HepG2 (cell line): ENCODE data around the gene SIVA1. TPM values are rescaled to one million over a fixed set of nuclear protein-coding genes. Genes with fewer than 3 reads are reported as not detected.
A peak's percentile ranks its signal among the peaks of the same experiment; 100 is the strongest.

Experiments used
- ARID2 ChIP-seq: sonication (generic); formaldehyde crosslinking; IDR thresholded peaks from 2 replicates; pipeline ENCODE4 v1.8.1; 2022; ENCODE audit warnings: mild to moderate bottlenecking, missing genetic modification reagents, borderline replicate concordance
- CBFB ChIP-seq: sonication (generic); formaldehyde crosslinking; IDR thresholded peaks from 2 replicates; pipeline ENCODE4 v1.4.0; 2020; ENCODE audit warnings: missing genetic modification reagents
- CC2D1A ChIP-seq: sonication (generic); formaldehyde crosslinking; IDR thresholded peaks from 2 replicates; pipeline ENCODE4 v1.8.1; 2023; ENCODE audit warnings: mild to moderate bottlenecking, missing genetic modification reagents
- FOXA3 ChIP-seq: IDR thresholded peaks from 2 replicates; pipeline ENCODE4 v1.6.1; 2016; ENCODE audit warnings: missing genetic modification reagents, missing compliant biosample characterization
- HES4 ChIP-seq: sonication (generic); formaldehyde crosslinking; IDR thresholded peaks from 2 replicates; pipeline ENCODE4 v1.9.0; 2021; ENCODE audit warnings: mild to moderate bottlenecking, missing genetic modification reagents, borderline replicate concordance
- JUN ChIP-seq: sonication (generic); formaldehyde crosslinking; IDR thresholded peaks from 2 replicates; pipeline ENCODE4 v1.4.0; 2020; ENCODE audit warnings: mild to moderate bottlenecking, missing genetic modification reagents
- KDM2A ChIP-seq: sonication (generic); formaldehyde crosslinking; IDR thresholded peaks from 2 replicates; pipeline ENCODE4 v1.4.0; 2020; ENCODE audit warnings: low read depth, missing genetic modification reagents, borderline replicate concordance
- KLF12 ChIP-seq: sonication (generic); formaldehyde crosslinking; IDR thresholded peaks from 2 replicates; pipeline ENCODE4 v1.4.0; 2020; ENCODE audit warnings: missing genetic modification reagents, borderline replicate concordance
- KLF9 ChIP-seq: IDR thresholded peaks from 2 replicates; pipeline ENCODE4 v1.6.1; 2016; ENCODE audit warnings: low read depth
- NAIF1 ChIP-seq: sonication (generic); formaldehyde crosslinking; IDR thresholded peaks from 2 replicates; pipeline ENCODE4 v1.5.0; 2020; ENCODE audit warnings: mild to moderate bottlenecking, missing genetic modification reagents, borderline replicate concordance
- NR2C2 ChIP-seq: sonication (generic); formaldehyde crosslinking; IDR thresholded peaks from 2 replicates; pipeline ENCODE4 v1.4.0; 2020; ENCODE audit warnings: missing genetic modification reagents, mild to moderate bottlenecking, moderate library complexity, borderline replicate concordance
- NR2F6 ChIP-seq, 2 experiments: IDR thresholded peaks; 2 replicates each; pipeline ENCODE4 v1.6.1; 2016; ENCODE audit warnings: antibody characterized with exemption in 1 of 2, mild to moderate bottlenecking in 1 of 2
- ONECUT2 ChIP-seq: sonication (generic); formaldehyde crosslinking; IDR thresholded peaks from 2 replicates; pipeline ENCODE4 v1.4.0; 2020; ENCODE audit warnings: missing genetic modification reagents
- SMAD9 ChIP-seq: sonication (generic); formaldehyde crosslinking; IDR thresholded peaks from 2 replicates; pipeline ENCODE4 v1.5.1; 2020; ENCODE audit warnings: mild to moderate bottlenecking, missing genetic modification reagents
- SNRNP70 ChIP-seq: fragments of 200-400 bp; formaldehyde crosslinking; IDR thresholded peaks from 2 replicates; pipeline ENCODE4 v1.6.1; 2017; ENCODE audit warnings: mild to moderate bottlenecking, low read depth, low read length, moderate library complexity
- ZBTB1 ChIP-seq: sonication (generic); formaldehyde crosslinking; IDR thresholded peaks from 2 replicates; pipeline ENCODE4 v1.4.0; 2020; ENCODE audit warnings: missing genetic modification reagents, borderline replicate concordance
- ZC3H13 ChIP-seq: sonication (generic); formaldehyde crosslinking; IDR thresholded peaks from 2 replicates; pipeline ENCODE4 v1.8.1; 2023; ENCODE audit warnings: mild to moderate bottlenecking, missing genetic modification reagents, moderate library complexity
- ZNF30 ChIP-seq: sonication (generic); formaldehyde crosslinking; IDR thresholded peaks from 2 replicates; pipeline ENCODE4 v1.5.0; 2020; ENCODE audit warnings: mild to moderate bottlenecking, missing genetic modification reagents
- ZNF556 ChIP-seq: sonication (generic); formaldehyde crosslinking; IDR thresholded peaks from 2 replicates; pipeline ENCODE4 v1.4.0; 2020; ENCODE audit warnings: mild to moderate bottlenecking, missing genetic modification reagents, borderline replicate concordance
- ZNF563 ChIP-seq: sonication (generic); formaldehyde crosslinking; IDR thresholded peaks from 2 replicates; pipeline ENCODE4 v1.8.0; 2022; ENCODE audit warnings: mild to moderate bottlenecking, moderate library complexity, missing genetic modification reagents
- polyA plus RNA-seq, 8 experiments: library from polyadenylated mRNA; depleted of rRNA in 3 of 8; stranded (reverse) in 7 of 8; unstranded in 1 of 8; fragments of >200 nt; fragmentation: Illumina TruSeq in 4 of 8; extraction: Trizol in 4 of 8; gene quantifications; 2 replicates each; pipeline versions ENCODE4 v1.2.1 to v1.2.3, GENCODE V29; 2011 to 2016; ENCODE audit warnings: low read depth in 4 of 8, missing spikeins in 1 of 8, mixed read lengths in 1 of 8; ENCODE audit not compliant: insufficient read depth in 1 of 8
- total RNA-seq, 5 experiments: library from RNA; depleted of rRNA; stranded (reverse); fragments of >200 nt; fragmentation: Illumina TruSeq; extraction: Trizol; gene quantifications; 2 replicates each; pipeline ENCODE4 v1.2.3, GENCODE V29; 2016; ENCODE audit warnings: low read depth in 1 of 5
- TF ChIP-seq, protein P1 (sequence below): sonication (generic); formaldehyde crosslinking; IDR thresholded peaks from 2 replicates; pipeline ENCODE4 v1.8.0; 2022; ENCODE audit warnings: mild to moderate bottlenecking, missing genetic modification reagents, moderate library complexity
- TF ChIP-seq, protein P2 (sequence below): IDR thresholded peaks from 2 replicates; pipeline ENCODE4 v1.6.1; 2012; ENCODE audit warnings: inconsistent platforms
- TF ChIP-seq, protein P3 (sequence below): sonication (generic); formaldehyde crosslinking; IDR thresholded peaks from 2 replicates; pipeline ENCODE4 v1.4.0; 2020; ENCODE audit warnings: missing genetic modification reagents, borderline replicate concordance

Gene SIVA1
- total and polyA plus RNA-seq, 2 of the 13 experiments (the other 11 are each of a cell fraction or from before 2014, with no cell fraction given), result 123 to 186 TPM

DNA sequence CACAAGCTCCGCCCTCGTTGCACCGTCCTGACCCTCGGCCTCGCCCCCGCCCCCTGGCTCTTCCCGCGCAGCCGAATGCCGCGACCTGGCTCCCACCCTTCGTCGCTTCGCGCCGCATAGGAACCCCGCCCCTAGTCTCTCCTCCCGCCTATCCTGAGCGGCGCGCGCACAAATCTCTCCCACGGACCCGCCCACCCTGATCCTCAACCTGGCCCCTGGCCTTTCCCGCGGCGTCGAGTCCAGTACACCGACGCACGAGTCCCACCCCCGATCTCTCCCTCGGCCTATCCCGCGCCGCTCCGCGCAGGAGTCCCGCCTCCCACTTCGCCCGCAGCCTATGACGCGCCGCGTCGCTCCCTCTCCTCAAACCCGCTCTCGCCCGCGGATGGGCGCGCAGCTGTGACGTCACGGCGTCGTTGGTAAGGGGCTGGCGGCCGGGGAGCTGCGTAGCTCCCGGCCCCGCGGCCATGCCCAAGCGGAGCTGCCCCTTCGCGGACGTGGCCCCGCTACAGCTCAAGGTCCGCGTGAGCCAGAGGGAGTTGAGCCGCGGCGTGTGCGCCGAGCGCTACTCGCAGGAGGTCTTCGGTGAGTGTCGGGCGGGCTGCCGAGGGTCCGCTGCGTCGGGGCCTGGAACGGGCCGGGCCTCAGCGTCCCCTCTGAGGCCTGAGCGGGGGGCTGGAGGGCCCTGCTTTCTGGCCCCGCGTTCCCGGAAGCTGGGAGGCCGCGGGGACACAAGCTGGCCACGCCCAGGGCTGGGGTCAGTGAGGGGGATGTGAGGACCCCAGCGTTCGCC, at the start of gene SIVA1 (continued):
- TF ChIP-seq KDM2A (peak; percentile 100), SNRNP70 (peak; percentile 92), NAIF1 (peak; percentile 53; the same call in 1 of the 2 replicates), HES4 (CRISPR knock-in tag) (peak; percentile 12; the same call in 1 of the 2 replicates), SMAD9 (no peak), NR2C2 (CRISPR knock-in tag) (peak; percentile 90), ZNF556 (peak; percentile 70; the same call in 1 of the 2 replicates), CBFB (CRISPR knock-in tag) (peak; percentile 64; the same call in 1 of the 2 replicates), CC2D1A (CRISPR knock-in tag) (0 out of 2 replicates have a peak, but pooled peaks have one; percentile 70), ZNF30 (CRISPR knock-in tag) (no peak), ONECUT2 (CRISPR knock-in tag) (no peak), KLF12 (no peak), KLF9 (no peak), ZNF563 (no peak; the same call in 1 of the 2 replicates), FOXA3 (CRISPR knock-in tag) (no peak; the same call in 1 of the 2 replicates), ZBTB1 (no peak), NR2F6 (IDR thresholded peaks at IDR 0.05) (no peak), NR2F6 (CRISPR knock-in tag; IDR thresholded peaks at IDR 0.05) (peak; percentile 57), ARID2 (CRISPR knock-in tag) (peak; percentile 28; the same call in 1 of the 2 replicates), JUN (CRISPR knock-in tag) (0 out of 2 replicates have a peak, but pooled peaks have one; percentile 24), ZC3H13 (peak; percentile 99)
- TF ChIP-seq, protein P1, sequence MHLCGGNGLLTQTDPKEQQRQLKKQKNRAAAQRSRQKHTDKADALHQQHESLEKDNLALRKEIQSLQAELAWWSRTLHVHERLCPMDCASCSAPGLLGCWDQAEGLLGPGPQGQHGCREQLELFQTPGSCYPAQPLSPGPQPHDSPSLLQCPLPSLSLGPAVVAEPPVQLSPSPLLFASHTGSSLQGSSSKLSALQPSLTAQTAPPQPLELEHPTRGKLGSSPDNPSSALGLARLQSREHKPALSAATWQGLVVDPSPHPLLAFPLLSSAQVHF, result no peak; the same call in 1 of the 2 replicates
- TF ChIP-seq, protein P2, sequence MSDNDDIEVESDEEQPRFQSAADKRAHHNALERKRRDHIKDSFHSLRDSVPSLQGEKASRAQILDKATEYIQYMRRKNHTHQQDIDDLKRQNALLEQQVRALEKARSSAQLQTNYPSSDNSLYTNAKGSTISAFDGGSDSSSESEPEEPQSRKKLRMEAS, result peak; percentile 83
- TF ChIP-seq, protein P3, sequence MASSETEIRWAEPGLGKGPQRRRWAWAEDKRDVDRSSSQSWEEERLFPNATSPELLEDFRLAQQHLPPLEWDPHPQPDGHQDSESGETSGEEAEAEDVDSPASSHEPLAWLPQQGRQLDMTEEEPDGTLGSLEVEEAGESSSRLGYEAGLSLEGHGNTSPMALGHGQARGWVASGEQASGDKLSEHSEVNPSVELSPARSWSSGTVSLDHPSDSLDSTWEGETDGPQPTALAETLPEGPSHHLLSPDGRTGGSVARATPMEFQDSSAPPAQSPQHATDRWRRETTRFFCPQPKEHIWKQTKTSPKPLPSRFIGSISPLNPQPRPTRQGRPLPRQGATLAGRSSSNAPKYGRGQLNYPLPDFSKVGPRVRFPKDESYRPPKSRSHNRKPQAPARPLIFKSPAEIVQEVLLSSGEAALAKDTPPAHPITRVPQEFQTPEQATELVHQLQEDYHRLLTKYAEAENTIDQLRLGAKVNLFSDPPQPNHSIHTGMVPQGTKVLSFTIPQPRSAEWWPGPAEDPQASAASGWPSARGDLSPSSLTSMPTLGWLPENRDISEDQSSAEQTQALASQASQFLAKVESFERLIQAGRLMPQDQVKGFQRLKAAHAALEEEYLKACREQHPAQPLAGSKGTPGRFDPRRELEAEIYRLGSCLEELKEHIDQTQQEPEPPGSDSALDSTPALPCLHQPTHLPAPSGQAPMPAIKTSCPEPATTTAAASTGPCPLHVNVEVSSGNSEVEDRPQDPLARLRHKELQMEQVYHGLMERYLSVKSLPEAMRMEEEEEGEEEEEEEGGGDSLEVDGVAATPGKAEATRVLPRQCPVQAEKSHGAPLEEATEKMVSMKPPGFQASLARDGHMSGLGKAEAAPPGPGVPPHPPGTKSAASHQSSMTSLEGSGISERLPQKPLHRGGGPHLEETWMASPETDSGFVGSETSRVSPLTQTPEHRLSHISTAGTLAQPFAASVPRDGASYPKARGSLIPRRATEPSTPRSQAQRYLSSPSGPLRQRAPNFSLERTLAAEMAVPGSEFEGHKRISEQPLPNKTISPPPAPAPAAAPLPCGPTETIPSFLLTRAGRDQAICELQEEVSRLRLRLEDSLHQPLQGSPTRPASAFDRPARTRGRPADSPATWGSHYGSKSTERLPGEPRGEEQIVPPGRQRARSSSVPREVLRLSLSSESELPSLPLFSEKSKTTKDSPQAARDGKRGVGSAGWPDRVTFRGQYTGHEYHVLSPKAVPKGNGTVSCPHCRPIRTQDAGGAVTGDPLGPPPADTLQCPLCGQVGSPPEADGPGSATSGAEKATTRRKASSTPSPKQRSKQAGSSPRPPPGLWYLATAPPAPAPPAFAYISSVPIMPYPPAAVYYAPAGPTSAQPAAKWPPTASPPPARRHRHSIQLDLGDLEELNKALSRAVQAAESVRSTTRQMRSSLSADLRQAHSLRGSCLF (CRISPR knock-in tag), result no peak
